HCT116 (cell line): ENCODE results near the gene NKRF. TPM values are rescaled to one million over a fixed set of nuclear protein-coding genes. Genes with fewer than 3 reads are reported as not detected.

Experiments
- ATAC-seq: fragments of 200-7000 bp; cut with Tn5 transposase; 2 replicates; pipeline ENCODE4 v1.9.1; 2020; ENCODE audit warnings: mild to moderate bottlenecking, moderate library complexity
- BruUV-seq: library from RNA; stranded (reverse); fragments of 400-500 nt; replicated peaks from 2 replicates; lab custom pipeline; 2021; lab: Mats Ljungman, UMichigan
- CTCF ChIA-PET: fragments of 300-600 bp; sonication (Branson Sonifier 250); formaldehyde crosslinking; loops from one replicate; lab custom pipeline; 2021; ENCODE audit warnings: antibody characterized with exemption; lab: Charles Lee
- POLR2A ChIA-PET: fragments of 300-600, 350-600 bp; sonication (Branson Sonifier 250); formaldehyde crosslinking; loops from one replicate; lab custom pipeline; 2021; ENCODE audit warnings: antibody characterized with exemption; lab: Charles Lee
- RAD21 ChIA-PET, 2 experiments: fragments of 300-600 bp; sonication (Branson Sonifier 250); formaldehyde crosslinking; loops; one replicate each; lab custom pipeline; 2023; ENCODE audit warnings: low total read pairs in 2 of 2; ENCODE audit not compliant: uncharacterized antibody in 2 of 2, unreplicated experiment in 2 of 2, low non-redundant PET in 1 of 2; lab: Charles Lee
- DNase-seq: peaks from one replicate; pipeline ENCODE4 v3.0.0-alpha.2; 2010; ENCODE audit warnings: low read depth, low spot score
- H2AFZ ChIP-seq: fragments of 200-600 bp; shearing (Covaris generic), sonication (generic); 2 replicates; pipeline ENCODE4 v1.6.1; 2017; ENCODE audit warnings: low read depth, mixed run types, mixed read lengths, antibody characterized with exemption, low read length; ENCODE audit not compliant: poor library complexity, severe bottlenecking
- H3K27ac ChIP-seq: 2 replicates; pipeline ENCODE4 v1.5.1; 2012; ENCODE audit warnings: low read depth, low read length
- H3K27me3 ChIP-seq: fragments of 200-600 bp; sonication (generic); 2 replicates; pipeline ENCODE4 v1.6.1; 2016; ENCODE audit warnings: mixed run types, low read length, mixed read lengths; ENCODE audit not compliant: insufficient read depth
- H3K36me3 ChIP-seq, 2 experiments: fragments of 200-500 bp in 1 of 2; fragments of 200-600 bp in 1 of 2; sonication (Bioruptor generic) in 1 of 2; sonication (generic) in 1 of 2; 2 replicates each; pipeline versions ENCODE4 v1.5.1 to v1.6.1; 2014 to 2016; ENCODE audit warnings: low read length in 2 of 2, inconsistent platforms in 1 of 2, mixed read lengths in 1 of 2, mixed run types in 1 of 2; ENCODE audit not compliant: insufficient read depth in 2 of 2, control insufficient read depth in 1 of 2
- H3K4me1 ChIP-seq, 2 experiments: fragments of 200-600 bp in 1 of 2; sonication (generic) in 1 of 2; 2 replicates each; pipeline versions ENCODE4 v1.5.1 to v1.6.1; 2012 to 2017; ENCODE audit warnings: low read length in 2 of 2, inconsistent platforms in 1 of 2, mild to moderate bottlenecking in 1 of 2, mixed read lengths in 1 of 2, mixed run types in 1 of 2, moderate library complexity in 1 of 2; ENCODE audit not compliant: insufficient read depth in 2 of 2, control insufficient read depth in 1 of 2
- H3K4me2 ChIP-seq: fragments of 200-600 bp; sonication (generic); 2 replicates; pipeline ENCODE4 v1.6.1; 2017; ENCODE audit warnings: mixed run types, low read length, mixed read lengths
- H3K4me3 ChIP-seq, 2 experiments: fragments of 200-600 bp in 1 of 2; sonication (generic) in 1 of 2; replicated peaks in 1 of 2; 2 replicates each; pipeline ENCODE4 v1.5.1; 2011 to 2016; ENCODE audit warnings: low read length in 2 of 2, control low read depth in 1 of 2, low read depth in 1 of 2, mild to moderate bottlenecking in 1 of 2, mixed read lengths in 1 of 2, mixed run types in 1 of 2
- H3K79me2 ChIP-seq: fragments of 200-600 bp; sonication (generic); 2 replicates; pipeline ENCODE4 v1.6.1; 2017; ENCODE audit warnings: mild to moderate bottlenecking, mixed run types, low read length, moderate library complexity, mixed read lengths; ENCODE audit not compliant: insufficient read depth
- H3K9ac ChIP-seq: fragments of 200-600 bp; sonication (generic); 2 replicates; pipeline ENCODE4 v1.6.1; 2016; ENCODE audit warnings: low read length, mixed read lengths
- H3K9me2 ChIP-seq: fragments of 200-600 bp; sonication (generic), shearing (Covaris generic); 2 replicates; pipeline ENCODE4 v1.6.1; 2017; ENCODE audit warnings: mixed run types, mild to moderate bottlenecking, moderate library complexity; ENCODE audit not compliant: insufficient read depth
- H3K9me3 ChIP-seq, 2 experiments: fragments of 200-500 bp in 1 of 2; fragments of 200-600 bp in 1 of 2; sonication (Bioruptor generic) in 1 of 2; sonication (generic) in 1 of 2; 2 replicates each; pipeline ENCODE4 v1.6.1; 2014 to 2017; ENCODE audit warnings: low read length in 2 of 2, mixed read lengths in 2 of 2, inconsistent platforms in 1 of 2, low read depth in 1 of 2, mild to moderate bottlenecking in 1 of 2, mixed run types in 1 of 2, moderate library complexity in 1 of 2; ENCODE audit not compliant: control insufficient read depth in 1 of 2, insufficient read depth in 1 of 2
- H4K20me1 ChIP-seq: fragments of 200-600 bp; sonication (generic), shearing (Covaris generic); 2 replicates; pipeline ENCODE4 v1.6.1; 2017; ENCODE audit warnings: mixed run types, mild to moderate bottlenecking, moderate library complexity; ENCODE audit not compliant: insufficient read depth
- CBX3 ChIP-seq: IDR thresholded peaks from 2 replicates; pipeline ENCODE4 v1.6.1; 2012; ENCODE audit warnings: low read depth
- CEBPB ChIP-seq: IDR thresholded peaks from 2 replicates; pipeline ENCODE4 v1.6.1; 2012; ENCODE audit warnings: low read depth
- CTCF ChIP-seq, 3 experiments: fragments of 200-600 bp in 1 of 3; sonication (generic) in 1 of 3; IDR thresholded peaks in 2 of 3; conservative IDR thresholded peaks in 1 of 3; 2 replicates each; pipeline ENCODE4 v1.5.1; 2012 to 2017; ENCODE audit warnings: low read depth in 2 of 3, low read length in 2 of 3, antibody characterized with exemption in 1 of 3, borderline replicate concordance in 1 of 3, control low read depth in 1 of 3, mild to moderate bottlenecking in 1 of 3, mixed read lengths in 1 of 3, mixed run types in 1 of 3, moderate library complexity in 1 of 3; ENCODE audit not compliant: insufficient read depth in 1 of 3
- EGR1 ChIP-seq: IDR thresholded peaks from 2 replicates; pipeline ENCODE4 v1.6.1; 2012; ENCODE audit warnings: low read depth
- ELF1 ChIP-seq: IDR thresholded peaks from 2 replicates; pipeline ENCODE4 v1.6.1; 2012; ENCODE audit warnings: low read depth, borderline replicate concordance
- EZH2phosphoT487 ChIP-seq: fragments of 200-600 bp; IDR thresholded peaks from 2 replicates; pipeline ENCODE4 v1.6.1; 2018; ENCODE audit warnings: antibody characterized with exemption, borderline replicate concordance
- FOSL1 ChIP-seq: IDR thresholded peaks from 2 replicates; pipeline ENCODE4 v1.6.1; 2012; ENCODE audit warnings: low read depth
- JUND ChIP-seq: IDR thresholded peaks from 2 replicates; pipeline ENCODE4 v1.6.1; 2012
- MAX ChIP-seq: IDR thresholded peaks from 2 replicates; pipeline ENCODE4 v1.6.1; 2012
- POLR2AphosphoS5 ChIP-seq: IDR thresholded peaks from 2 replicates; pipeline ENCODE4 v1.6.1; 2011; ENCODE audit warnings: mild to moderate bottlenecking, low read depth, low read length, moderate library complexity
- RAD21 ChIP-seq: IDR thresholded peaks from 2 replicates; pipeline ENCODE4 v1.6.1; 2012; ENCODE audit warnings: low read depth, mild to moderate bottlenecking
- REST ChIP-seq: IDR thresholded peaks from 2 replicates; pipeline ENCODE4 v1.6.1; 2012; ENCODE audit warnings: low read depth
- SIN3A ChIP-seq: IDR thresholded peaks from 2 replicates; pipeline ENCODE4 v1.6.1; 2012; ENCODE audit warnings: low read depth
- SP1 ChIP-seq: IDR thresholded peaks from 2 replicates; pipeline ENCODE4 v1.6.1; 2012; ENCODE audit warnings: low read depth
- SRF ChIP-seq: IDR thresholded peaks from 2 replicates; pipeline ENCODE4 v1.6.1; 2012; ENCODE audit warnings: low read depth
- TCF7L2 ChIP-seq: IDR thresholded peaks from 2 replicates; pipeline ENCODE4 v1.7.0; 2011; ENCODE audit warnings: borderline replicate concordance, inconsistent platforms; ENCODE audit not compliant: insufficient read depth, insufficient read length; ENCODE audit errors: extremely low read depth
- intact Hi-C: fragments of 100-400 bp; cut with micrococcal nuclease; formaldehyde crosslinking; loops from 2 replicates; pipeline ENCODE4 v1.10.0; 2022
- total RNA-seq: library from RNA; stranded (reverse); gene quantifications from one replicate; pipeline ENCODE4 v1.2.1, GENCODE V29; 2021; ENCODE audit not compliant: unreplicated experiment

NKRF gene
- total RNA-seq, 1 experiment from 2014 or later = 22.8 TPM

GRCh38 chrX:119624951-119625668, 18.9 kb upstream of the NKRF start:
- no peak for TF ChIP-seq EGR1
- TF ChIP-seq MAX = no peak
- no peak for TF ChIP-seq SRF
- TF ChIP-seq RAD21 = no peak
- TF ChIP-seq SP1 = no peak
- no peak for TF ChIP-seq CEBPB
- no peak for TF ChIP-seq EZH2phosphoT487
- Histone ChIP-seq H3K79me2 (no peaks in the 10 kb centered on the region), H3K27me3 (no peaks in the 10 kb centered on the region), H3K36me3 (no peaks in the 10 kb centered on the region), H3K27ac (no peak overlapping the region), H3K9ac (no peak overlapping the region), H2AFZ (no peak overlapping the region), H3K9me2 (no peaks in the 10 kb centered on the region), H3K4me1 (no peaks in the 10 kb centered on the region), H3K9me3 (no peaks in the 10 kb centered on the region), H4K20me1 (no peaks in the 10 kb centered on the region), H3K4me3 (no peak overlapping the region), H3K4me2 (no peak overlapping the region)
- ChIA-PET RAD21 (no interaction called here), CTCF (no interaction called here), POLR2A (no interaction called here)
- ATAC-seq (no peak), DNase-seq (no peak)
- no TSS peak for BruUV-seq
- intact Hi-C loops = no loop called here

GRCh38 chrX:119624417-119624816, 18.2 kb upstream of the NKRF start:
- intact Hi-C loops = no loop called here
- Histone ChIP-seq H3K4me3 (no peak overlapping the region), H3K9me2 (no peaks in the 10 kb centered on the region), H3K36me3 (no peaks in the 10 kb centered on the region), H3K27me3 (no peaks in the 10 kb centered on the region), H3K4me2 (no peak overlapping the region), H2AFZ (no peak overlapping the region), H3K9ac (no peak overlapping the region), H3K27ac (no peak overlapping the region), H3K4me1 (no peaks in the 10 kb centered on the region), H3K9me3 (no peaks in the 10 kb centered on the region), H4K20me1 (no peaks in the 10 kb centered on the region), H3K79me2 (no peaks in the 10 kb centered on the region)
- ChIA-PET RAD21 (no interaction called here), POLR2A (no interaction called here), CTCF (no interaction called here)
- BruUV-seq = no TSS peak
- DNase-seq (no peak), ATAC-seq (no peak)
- no peak for TF ChIP-seq SRF
- TF ChIP-seq ELF1 = no peak
- no peak for TF ChIP-seq REST
- TF ChIP-seq RAD21 = no peak
- TF ChIP-seq SIN3A = no peak
- TF ChIP-seq JUND = no peak
- no peak for TF ChIP-seq POLR2AphosphoS5
- no peak for TF ChIP-seq TCF7L2
- no peak for TF ChIP-seq EGR1
- TF ChIP-seq EZH2phosphoT487 = no peak
- TF ChIP-seq CTCF (IDR thresholded peaks at IDR 0.05 in 2 of 3, conservative IDR thresholded peaks at IDR 0.05 in 1 of 3; ENCODE audit: borderline replicate concordance in 1 of 3, insufficient read depth in 1 of 3, low read depth in 2 of 3, low read length in 2 of 3) = no peak
- no peak for TF ChIP-seq CBX3
- TF ChIP-seq FOSL1 = no peak
